HG03103 (cell line): ENCODE results near the gene BPGM.

Experiments used
- ATAC-seq: cut with Tn5 transposase; IDR thresholded peaks from one replicate; pipeline ENCODE4 v1.9.1; 2021; ENCODE audit warnings: low read depth; ENCODE audit not compliant: unreplicated experiment

Gene BPGM

DNA sequence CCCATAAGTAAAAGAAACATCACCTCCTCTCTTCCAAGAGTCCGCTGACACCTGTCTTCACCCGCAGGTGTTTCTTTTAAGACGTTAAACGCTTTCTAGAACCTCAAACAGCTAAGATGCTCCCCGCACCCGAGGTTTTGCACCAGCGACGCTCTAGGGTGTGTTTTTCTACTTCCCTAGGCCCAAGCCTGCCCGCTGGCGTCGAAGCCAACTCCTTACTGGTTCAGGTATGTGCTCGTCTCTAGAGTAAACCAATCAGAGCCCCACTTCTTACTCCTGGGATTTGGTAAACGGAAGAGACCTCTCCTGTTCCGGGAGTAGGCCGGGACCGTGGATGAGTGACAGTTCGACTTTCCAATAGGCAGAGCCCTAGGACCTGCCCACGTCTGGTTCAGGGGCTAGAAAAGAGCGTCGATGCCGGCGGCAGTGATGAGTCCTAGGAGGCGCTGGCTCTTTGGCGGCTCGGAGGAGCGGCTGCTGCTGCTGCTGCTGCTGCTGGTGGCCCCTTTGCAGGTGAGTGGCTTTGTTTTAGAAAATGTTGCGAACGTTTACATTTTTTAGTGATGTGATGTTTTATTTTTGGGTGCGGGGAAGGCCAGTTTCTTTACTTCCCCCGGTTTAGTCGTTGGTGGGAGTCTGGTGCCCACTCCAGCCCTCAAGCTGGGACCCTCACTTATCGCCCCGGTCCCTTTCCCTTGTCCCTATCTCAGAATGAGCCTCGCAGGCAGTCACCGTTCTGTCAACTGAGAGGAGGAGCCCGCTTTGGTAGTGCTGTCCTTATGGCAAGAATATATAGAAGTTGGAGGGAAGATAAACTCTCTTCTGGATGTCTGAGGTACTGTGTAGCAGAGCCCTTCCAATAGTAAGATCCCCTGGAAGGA lies at the start of gene BPGM:
Gene BPGM, plus strand, starts transcription at position 429 of the 881 bp plus-strand sequence. CDS start 14,655 bp downstream, outside the sequence.
- ATAC-seq: peak; percentile 97

DNA sequence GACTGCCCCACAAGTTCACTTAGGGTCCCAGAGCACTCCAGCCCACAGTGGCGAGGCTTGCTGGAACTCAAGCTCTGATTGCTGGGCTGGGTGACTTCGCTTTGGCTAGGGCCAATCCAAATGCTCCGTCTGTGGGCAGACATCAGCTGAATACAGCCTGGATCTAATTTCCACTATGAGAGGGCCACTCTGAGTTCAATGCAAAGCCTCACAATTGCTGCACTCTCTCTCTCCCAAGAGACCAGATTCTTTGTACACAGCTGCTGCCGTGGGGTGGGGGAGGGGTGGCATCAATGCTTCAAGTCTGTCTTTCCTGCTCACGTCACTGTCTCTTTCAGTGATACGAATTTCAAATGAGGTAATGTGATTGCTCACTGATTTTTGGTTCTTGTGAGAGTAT lies 47.3 kb upstream of the BPGM start:
- no peak for ATAC-seq

DNA sequence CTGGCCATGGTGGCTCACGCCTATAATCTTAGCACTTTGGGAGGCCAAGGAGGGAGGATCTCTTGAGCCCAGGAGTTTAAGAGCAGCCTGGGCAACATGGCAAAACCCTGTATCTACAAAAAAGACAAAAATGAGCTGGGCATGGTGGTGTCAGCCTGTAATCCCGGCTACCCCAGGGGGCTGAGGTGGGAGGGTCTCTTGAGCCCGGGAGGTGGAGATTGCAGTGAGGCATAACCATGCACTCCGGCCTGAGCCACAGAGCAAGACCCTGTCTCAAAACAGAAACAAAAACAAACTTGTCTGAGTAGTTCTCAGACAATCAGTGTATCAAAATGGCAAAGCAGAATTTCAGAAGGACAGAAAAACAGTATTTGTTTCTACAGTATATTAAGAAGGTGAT lies 45.2 kb upstream of the BPGM start:
- ATAC-seq: no peak

DNA sequence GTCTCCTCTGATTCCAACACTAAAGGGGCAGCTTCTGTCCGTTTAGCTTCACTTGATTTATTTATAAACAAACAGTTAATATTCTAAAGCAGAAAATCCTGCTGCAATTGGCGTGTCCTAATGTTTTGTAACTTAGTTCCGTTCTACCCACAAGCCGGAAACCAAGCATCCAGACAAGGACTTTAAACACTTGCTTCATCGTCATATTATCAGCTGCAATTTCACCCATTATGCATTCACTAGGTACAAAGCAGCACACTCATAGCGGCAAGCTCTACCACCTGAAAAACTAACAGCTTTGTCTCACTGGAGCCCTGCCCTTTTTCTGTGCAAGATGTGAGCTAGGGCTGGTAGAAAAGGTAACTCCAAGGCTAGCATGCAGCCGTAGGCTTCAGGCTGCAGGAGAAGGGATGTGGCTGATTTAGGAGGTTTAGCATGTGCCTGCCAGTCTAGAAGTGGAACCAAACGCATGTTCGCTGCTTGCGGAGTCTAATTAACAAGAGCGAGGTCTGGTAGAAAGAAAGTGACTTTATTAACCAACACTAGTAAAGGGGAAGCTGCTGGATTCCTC lies 43.7 kb upstream of the BPGM start:
- no peak for ATAC-seq

DNA sequence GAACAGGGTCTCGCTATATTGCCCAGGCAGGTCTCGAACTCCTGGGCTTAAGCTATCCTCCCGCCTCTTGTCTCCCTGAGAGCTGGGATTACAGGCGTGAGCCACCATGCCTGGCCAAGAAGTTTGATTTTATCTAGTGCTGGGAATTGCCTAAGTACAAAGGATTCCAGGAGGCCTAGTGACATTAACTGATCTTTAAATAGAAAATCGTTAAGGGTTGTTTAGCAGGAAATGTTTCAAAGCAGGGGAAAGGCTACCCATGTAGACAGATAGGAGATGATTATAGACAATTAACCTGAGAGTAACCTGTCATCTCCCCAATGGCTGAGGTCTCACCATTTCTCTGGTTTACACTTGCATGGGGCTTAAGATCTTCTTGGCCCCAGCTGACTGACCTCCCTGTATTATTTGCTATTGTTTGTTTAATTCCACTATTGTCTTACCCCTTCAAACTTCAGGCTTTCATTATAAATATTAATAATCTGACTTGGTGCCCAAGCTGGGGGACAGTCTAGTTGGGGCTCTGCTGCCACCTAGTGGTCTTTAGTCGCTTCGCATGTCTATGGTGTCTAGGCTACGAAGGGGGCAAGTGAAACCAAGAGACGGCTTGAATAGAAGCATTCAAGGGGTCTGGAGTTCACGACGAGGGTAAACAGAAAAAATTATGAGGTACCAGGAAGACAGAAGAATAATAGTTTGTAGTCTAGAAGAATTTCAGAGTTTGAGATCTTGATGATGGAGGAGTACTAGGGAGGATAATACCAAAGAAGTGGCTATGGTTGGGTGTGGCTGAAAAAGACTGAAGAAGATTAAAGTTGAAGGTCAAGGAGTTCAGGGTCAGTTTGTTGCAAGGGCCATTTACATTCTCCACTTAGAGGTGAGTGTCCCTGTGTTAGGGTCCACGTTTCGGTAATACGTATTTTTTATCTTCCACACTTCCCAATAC lies 40.4 kb upstream of the BPGM start:
- peak; percentile 82 for ATAC-seq

DNA sequence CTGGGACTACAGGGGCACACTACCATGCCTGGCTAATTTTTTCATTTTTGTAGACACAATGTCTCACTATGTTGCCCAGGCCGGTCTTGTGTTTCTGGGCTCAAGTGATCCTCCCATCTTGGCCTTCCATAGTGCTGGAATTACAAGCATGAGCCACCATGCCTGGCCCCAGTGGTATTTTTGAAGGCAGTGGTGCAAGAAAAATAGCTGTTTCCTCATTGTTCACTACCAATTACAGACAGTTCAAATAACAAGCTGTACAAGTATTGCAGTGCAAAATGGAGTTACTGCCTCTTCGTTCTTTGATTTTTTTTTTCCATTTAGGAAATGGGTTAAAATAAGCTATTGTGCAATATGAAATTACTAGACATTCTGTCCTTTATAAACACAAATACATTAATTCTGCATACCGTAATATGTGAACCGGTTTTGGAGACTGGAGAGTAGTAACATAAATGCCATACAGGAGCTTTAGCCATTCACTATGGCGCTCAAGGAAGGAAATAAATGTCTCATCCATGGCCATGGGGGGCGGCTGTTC lies 35.0 kb upstream of the BPGM start:
- no peak for ATAC-seq

DNA sequence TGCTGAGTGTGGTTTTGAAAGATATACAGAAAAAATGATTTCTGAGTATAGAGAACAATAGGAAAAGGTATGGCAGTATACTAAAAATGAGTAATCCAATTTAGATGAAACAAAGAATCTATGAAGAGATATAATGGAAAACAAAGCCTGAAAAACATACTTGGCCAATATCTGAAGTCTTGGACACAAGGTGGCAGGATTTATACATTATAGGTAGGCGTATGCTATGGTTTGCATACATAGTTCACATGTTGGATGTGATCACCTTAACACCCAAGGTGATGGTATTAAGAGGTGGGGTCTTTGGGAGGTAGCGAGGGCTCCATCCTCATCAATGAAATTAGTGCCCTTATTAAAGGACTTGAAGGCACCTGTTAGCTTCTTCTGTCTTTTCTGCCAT lies 34.5 kb upstream of the BPGM start:
- ATAC-seq: no peak

DNA sequence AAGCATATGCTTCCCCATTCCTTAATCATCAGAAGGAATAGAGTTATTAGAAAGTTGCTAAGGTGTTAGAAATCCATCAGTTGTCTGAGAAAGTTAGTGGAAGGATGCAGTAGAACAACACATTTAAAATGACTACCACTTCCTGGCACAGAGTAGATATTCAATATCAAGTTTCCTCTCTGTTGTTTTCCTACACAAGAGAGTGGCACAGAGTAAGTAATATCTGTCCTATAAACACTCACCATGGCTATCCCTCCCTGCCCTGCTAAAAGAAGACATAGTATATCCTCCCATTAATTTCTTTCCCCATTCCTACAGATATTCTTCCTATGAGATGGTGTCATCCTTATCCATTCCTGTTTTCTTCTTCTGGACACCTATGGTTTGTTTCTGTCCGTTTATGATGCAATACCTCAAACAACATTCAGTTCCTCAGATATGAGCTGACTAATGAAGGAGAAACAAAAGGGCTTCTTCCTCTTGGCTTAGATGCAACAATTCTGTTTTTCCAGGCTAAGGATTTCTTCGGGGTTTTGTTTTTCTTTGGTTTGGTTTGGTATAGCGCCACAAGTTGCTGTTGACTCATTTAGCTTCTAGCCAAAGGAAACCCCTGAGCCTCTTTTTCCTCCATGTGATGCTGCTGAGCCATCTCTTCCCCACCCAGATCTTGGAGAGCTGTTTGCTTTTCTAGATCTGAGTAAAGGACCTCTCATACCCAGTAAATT lies 32.9 kb upstream of the BPGM start:
- ATAC-seq: no peak

DNA sequence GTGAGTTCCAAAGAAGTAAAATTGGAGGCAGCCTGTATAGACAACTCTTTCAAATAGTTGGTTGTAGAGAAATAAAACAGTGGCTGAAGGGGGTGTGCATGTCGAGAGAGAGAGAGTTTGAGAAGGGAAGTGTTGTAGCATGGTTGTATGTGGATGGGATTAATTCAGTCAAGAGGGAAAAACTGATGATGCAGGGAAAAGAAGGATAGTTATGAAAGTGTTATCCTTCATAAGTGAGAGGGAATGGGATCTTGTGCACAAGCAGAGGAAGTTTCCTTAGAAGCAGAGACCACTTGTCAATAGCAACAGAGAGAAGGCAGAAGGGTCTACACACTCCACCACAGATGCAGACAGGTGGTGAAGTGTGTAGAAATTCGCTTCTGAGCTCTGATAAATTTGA lies 30.0 kb upstream of the BPGM start:
- no peak for ATAC-seq

DNA sequence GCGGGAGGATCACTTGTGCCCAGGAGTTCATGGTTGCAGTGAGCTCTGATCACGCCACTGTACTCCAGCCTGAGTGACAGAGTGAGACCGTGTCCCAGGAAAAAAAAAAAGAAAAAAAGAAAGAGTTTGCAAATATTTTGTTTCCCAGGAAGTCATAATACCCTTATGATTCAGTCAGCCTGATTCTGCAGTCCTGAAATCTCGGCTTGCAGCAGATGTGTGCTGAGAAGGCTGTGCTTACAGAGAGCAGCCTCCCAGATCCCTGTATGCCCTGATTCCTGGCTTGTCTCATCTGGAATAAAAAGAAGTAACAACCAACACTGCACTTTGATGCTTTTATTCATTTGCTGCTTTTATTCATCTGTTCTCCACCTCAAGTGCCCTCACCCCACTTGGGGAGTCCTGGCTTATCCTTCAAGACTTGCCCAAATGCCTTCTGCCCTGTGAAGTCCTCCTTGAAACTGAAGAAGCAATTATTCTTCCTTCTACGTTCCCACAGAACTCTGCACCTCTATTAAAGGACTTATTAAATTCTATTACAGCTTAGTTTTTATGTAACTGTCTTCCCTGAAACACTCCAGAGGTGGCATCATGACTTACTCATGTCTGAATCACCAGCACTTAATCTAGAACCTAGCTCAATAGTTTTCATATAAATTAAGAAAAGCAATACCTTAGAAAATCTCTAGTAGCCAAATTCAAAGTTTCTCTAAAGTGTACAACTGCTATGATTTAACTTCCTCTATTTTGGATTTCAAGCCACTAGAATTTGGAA lies 27.7 kb upstream of the BPGM start:
- no peak for ATAC-seq

DNA sequence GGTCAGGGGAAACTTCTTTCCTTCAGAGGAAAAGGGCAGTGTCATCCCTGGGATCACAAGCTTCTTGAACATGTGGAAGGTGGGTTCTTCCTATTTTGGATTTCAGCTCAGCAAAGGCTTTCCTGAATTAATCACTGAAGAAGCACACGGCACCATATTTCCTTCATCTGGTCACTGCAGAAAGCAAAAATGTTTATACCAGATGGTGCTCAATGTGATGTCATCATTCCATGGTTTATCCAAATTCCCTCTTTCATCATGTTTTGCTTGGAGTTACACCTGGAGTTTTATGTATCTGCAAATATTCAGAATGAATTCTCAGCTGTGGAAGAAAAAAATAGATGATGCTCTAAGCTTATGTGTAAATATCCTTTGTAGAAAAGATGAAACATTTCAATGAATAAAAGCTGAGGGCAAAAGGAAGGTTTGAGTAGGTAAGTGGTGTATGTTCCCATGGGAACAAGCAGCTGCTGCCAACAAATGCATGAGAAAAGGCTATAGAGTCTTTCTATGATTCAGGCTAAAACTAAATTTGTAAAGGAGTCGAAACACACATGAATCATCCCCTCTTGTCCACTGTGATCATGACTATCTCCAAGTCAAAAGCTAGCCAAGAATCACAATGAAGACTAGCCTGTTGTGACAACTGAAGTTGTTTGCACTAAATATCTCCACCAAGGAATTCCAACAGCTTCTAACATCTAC lies 26.9 kb upstream of the BPGM start:
- ATAC-seq: no peak

DNA sequence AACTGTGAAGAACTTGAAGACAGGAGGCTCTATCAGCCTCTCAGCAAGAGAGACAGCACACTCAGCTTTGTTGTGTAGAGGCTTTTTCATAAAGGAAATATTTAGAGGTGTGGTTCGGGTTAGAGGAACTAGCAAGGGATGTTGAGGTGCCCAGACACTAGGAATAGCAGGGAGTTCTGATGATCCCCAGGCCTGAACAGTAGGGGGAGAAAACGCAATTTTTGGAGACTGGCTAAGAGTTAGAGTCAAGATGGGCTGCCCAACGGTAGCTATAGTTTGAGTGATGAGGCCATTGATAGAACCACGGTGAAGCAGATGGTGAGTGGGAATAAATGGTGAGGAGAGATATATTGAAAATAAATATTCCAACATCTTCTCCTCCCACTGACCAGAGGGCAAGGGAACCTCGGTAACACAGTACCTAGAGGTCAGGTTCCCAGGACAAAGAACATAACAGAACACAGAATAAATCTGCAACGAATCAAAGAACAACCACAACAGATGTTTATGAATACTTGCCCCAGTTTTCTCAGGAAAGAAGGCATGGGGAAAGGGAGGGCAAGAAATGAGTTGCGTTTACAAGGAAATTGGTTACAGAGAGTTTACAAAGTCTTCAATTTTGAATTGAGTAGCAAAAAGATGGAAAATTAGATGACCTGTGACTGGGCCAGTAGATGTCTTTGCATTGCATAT lies 24.2 kb upstream of the BPGM start:
- ATAC-seq: no peak

DNA sequence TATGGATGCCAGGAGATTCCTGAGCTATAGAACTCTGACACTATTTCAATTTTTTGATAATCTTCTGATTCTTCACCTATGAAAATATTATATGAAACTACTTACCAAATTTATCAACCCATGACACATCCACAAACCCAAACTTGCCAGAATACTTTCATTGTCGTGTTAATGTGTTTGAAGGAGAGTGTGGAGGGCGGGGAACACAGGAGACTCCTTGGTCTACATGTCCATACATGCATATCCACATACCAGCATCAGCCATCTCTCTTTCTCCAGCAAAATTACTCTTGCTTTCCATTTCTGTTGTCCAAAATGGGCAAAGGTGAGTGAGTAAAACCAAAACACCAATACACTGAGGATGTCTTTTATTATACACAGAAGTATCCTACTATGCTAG lies 23.5 kb upstream of the BPGM start:
- ATAC-seq: no peak

DNA sequence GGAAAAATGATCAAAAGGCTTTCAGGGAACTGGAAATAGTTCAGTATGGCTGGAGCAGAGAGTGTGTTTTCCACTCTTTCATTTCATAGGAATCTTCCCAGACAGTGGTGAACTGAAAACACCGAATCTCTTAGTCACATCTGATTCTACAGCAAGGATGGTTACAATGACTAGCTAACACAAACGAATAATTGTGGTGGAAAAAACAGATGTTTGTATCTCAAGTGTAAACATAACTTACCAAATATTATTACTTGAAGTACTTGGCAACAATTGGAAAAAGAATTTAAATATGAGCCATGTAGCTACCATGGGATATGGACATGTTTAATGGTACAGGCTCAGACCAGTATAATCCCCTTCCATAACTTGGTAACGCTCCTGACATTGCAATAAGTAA lies 21.1 kb upstream of the BPGM start:
- ATAC-seq: no peak

DNA sequence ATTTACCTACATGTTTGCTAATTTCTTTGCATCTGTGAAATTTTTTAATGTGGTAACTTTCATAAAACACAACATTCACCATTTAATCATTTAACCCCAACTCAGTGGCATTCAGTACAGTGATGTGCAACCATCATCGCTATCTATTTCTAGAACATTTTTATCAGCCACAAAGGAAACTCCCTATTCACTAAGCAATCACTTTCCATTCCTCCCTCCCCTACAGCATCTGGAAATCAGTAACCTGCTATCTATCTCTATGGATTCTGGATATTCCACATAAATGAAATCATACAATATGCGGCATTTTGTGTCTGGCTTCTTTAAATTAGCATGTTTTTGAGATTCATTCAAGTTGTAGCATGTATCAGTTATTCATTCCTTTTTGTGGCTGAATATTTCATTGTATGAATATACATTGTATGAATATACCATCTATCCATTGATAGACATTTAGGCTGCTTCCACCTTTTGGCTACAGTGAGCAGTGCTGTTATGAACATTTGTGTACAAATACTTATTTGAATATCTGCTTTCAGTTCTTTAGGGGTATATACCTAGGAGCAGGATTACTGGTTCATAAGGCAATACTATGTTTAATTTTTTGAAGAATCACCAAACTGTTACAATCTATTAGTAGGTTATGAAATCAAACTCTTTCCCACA lies 19.4 kb upstream of the BPGM start:
- ATAC-seq: no peak

DNA sequence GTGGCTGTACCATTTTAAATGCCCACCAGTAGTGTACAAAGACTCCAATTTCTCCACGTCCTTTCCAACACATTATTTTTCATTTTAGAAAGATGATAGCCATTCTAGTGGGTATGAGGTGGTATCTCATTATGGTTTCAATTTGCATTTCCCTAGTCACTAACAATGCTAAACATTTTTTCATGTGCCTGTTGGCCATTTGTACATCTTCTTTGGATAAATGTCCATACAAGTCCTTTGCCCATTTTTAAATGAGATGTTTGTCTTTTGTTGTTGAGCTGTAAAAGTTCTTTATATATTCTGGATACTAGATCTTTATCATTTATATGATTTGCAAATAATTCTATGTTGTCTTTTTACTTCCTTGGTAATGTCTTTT lies 18.9 kb upstream of the BPGM start:
- ATAC-seq: no peak

DNA sequence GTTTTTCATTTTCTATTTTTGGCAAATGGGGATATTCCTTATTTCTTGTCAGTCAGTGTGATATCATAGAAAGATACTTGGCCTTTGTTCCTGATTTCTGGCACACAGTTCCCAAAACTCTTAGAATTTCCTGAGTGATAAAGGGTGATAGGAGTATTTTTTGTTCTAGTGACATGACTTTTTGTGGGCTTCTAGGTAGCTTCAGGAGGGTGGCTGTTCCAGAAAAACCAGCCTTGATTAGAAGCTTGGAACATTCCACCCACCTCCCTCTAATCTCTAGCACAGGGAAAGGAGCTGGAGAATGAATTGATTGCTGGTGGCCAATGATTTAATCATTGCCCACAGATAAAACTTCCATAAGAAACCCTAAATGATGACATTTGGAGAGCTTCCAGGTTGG lies 17.2 kb upstream of the BPGM start:
- ATAC-seq: no peak

DNA sequence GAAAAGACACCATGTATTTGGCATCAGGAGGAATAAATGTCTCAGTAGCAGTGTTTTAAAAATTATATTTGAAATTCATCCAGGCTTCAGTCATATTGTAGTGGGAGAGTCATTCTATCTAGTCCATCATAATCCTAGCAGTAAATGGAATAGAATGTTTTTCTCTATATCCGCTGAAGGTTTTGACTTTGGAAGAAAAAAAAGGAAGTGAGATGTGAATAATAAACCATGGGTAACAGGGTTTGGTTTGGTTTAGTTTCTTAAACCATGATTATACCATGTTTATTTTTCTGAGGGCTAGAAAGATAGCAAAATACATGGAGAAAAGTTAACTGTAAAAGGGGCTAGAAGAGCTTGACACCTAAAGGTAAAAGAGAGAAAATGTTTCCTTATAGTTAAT lies 16.4 kb upstream of the BPGM start:
- no peak for ATAC-seq
